Left lobe of liver (tissue), 2 donors: ENCODE data around the gene CASK. TPM values are rescaled to one million over a fixed set of nuclear protein-coding genes. Genes with fewer than 3 reads are reported as not detected.
"Not testable (repeated sequence)": the region's sequence is repeated elsewhere in the genome, so short reads cannot be mapped to it uniquely, and the experiment has no call there.

Source experiments
- ATAC-seq: fragments of 200-7000 bp; cut with Tn5 transposase; one replicate; pipeline ENCODE4 v1.9.1; 2020; ENCODE audit warnings: mild to moderate bottlenecking, moderate library complexity
- DNase-seq: peaks from one replicate; pipeline ENCODE4 v3.0.0-alpha.2; 2020; ENCODE audit warnings: low spot score
- total RNA-seq: library from RNA; stranded (reverse); gene quantifications from one replicate; pipeline ENCODE4 v1.2.1, GENCODE V29; 2021
- donor health status: DM: no; HTN: no; CAD: no; lungs with moderate emphysema.
- donor health status: DM: no; HTN: yes; CAD: no.

The CASK gene
- total RNA-seq, 1 donor from 2014 or later, result 13.8 TPM

DNA sequence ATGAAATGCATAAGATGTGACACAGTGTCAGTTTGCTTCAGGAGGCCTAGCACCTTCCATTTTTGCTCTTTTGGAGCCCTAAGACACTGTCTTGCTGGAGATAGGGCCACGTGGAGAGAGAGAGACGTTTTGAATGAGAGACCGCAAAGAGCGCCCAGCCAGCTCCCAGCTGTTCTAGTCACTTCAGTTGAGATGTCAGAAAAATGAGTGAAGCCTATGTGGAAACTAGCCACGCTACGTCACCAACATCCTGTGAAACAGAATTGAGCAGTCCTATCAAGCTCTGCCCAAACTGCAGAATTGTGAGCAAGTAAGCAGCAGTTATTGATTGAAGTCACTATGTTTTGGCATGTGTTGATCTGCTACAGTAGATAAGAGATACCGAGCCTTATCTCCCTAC is 186.3 kb downstream of the CASK start:
- DNase-seq (no peak), ATAC-seq (no peak)

DNA sequence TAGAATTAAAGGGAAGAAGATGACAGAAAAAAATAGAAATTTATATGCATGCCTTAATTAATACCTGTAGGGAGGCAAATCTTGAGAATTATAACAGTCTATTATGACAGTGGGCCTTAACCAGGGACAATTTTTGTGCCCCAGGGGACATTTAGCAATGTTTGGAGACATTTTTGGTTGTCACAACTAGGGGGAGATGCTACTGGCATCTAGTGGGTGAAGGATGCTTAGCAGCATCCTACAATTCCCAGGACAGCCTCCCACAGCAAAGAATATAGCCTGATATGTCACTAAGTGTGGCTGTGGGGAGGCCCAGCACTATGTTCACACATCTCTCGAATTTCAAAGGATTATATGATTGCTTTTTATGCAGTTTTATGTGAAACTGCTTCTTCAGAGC is 188.8 kb downstream of the CASK start:
- DNase-seq (no peak), ATAC-seq (peak; percentile 66)

DNA sequence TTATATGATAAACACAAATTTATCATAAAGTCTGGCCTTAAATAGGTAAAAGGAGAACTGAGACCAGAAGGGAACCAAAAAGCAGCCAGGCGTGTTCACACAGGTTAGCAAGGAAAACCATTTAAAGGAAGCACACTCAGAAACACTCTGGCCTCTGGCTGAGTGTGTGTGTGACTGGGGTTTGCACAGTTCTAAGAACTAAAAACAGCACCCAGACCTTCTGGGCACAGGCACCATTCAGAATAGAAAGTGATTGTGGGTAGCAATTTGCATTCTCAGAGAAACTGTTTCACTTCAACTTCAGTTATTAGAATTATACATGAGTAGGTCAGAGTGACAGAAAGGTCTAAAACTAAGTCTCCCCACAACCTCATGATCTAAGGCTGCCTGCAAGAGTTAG is 189.4 kb downstream of the CASK start:
- no peak for ATAC-seq
- no peak for DNase-seq

DNA sequence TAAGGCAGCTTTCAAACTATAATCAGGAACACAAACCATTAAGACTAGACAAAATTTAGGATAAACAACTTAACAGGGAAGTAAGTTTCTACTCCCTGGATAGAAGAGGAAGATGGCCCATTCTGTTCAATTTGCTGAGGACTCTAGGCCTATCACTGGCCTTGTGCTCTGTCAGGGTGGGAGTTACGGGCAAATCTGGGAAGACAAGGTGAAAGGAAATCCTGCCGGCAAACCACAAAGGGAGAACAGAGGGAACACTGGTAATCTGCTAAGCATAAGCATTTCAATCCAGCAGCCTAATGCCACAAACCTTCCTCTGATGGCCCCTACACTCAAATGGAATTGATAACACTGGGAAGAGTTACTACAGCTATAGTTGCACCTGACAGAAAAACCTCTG is 191.1 kb downstream of the CASK start:
- DNase-seq (no peak), ATAC-seq (no peak)

DNA sequence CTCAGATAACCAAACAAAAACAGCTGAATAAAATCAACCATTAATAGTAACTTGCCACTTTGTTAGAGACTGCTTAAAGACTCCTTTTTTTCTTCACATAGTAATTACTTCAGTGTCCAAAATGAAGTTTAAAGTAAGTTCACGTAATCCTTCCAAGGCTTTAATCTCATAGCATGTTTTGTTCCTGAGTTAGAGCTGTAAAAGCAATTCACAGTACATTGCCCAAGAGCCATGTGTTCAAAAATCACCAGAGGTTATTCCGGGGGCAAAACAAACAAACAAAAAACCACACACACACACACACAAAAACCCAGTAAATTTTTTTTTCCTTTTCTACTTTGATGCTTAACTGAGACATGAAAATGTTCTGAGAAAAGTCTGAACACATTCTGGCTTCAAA is 193.3 kb downstream of the CASK start:
- DNase-seq (no peak), ATAC-seq (no peak)

DNA sequence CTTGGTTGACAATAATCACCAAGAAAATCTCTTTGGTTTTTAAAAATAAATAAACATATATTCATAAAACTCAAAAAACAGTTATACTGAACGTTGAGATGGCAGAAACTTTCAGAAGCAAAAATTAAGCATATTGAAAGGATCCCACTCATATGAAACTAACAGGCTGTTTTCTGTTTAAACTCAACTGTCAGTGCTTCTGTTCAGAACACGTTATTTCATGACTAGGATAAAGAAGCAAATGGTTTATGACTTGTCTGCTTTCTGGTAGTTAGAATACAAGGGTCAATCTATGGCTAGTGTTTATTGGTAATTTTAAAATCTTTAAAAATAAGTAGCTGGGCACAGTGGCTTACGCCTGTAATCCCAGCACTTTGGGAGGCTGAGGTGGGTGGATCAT is 195.2 kb downstream of the CASK start:
- DNase-seq, result no peak
- no peak for ATAC-seq

DNA sequence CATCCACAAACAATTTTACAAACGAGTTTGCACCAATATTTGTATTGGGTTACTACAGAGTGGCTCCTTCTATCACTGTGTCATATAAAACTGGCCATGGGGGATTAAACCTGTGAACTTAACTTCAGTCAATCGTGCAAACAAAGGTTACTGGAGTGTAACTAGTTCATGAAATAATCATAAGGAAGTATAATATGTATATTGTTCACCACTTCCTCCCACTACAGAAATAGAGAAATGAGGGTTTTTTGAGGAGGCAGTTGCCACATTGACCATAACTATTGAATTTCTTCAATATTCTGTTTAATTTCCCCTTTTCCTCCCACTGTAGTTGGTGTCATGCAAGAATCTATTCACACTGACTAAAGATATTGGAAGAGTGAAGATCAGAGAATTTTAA is 199.5 kb downstream of the CASK start, which contains the start of gene GPR82:
GPR82 (plus strand) TSS at position 356 of the 400 bp plus-strand sequence. CDS start 2,846 bp downstream, outside the sequence.
- DNase-seq (no peak), ATAC-seq (no peak)

DNA sequence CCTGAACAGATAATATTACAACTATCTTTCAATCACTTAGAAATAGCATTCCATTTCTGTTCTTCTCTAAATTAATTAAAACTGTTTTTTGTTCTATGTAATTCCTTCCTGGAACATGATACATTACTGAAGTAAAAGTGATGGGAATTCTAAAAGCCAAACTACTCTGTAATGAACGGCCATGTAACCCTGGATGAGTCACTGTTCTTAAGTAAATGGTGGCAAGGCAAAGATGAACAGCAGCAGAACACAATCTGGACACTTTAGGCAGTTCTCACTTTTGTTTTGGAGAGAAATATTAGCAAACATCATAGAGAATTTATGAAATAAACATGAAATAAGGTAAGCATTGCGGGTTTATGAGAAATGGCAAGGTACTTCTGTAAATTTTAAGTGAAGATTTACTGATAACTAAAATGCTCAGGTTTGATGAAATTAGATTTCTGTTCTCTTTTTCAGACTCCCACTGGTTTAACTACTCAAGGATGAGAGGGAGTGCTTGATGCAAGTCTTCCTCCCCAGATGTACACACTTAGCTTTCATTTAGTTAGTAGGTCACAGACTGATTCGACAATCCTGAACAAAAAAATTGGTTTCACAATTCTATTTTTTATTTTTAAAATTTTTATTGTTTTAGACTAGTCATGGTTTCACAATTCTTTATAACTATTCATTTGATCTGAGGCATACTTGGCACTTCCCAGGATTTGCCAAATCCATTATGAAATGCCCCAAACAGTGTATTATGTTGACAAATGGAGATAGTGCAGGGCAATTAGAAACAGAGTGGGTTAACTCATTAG is 200.3 kb downstream of the CASK start:
- DNase-seq, result no peak
- peak; percentile 63 for ATAC-seq

DNA sequence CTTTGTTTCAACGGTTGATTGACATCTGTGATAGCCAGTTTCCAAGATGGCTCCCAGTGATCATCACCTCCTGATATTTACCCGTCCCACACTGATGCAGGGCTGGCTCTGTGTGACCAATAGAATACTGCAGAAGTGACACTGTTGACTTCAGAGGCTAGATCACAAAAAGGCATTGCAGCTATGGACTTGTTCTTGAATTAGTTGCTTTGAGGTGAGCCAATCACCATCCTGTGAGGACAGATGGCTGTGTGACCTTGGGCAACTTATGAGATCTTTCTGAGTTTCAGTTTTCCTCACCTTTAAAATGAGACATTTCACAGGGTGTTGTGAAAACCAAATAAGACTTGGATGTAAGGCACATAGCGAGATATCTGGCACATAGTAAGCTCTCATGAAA is 201.1 kb downstream of the CASK start:
- DNase-seq, result no peak

DNA sequence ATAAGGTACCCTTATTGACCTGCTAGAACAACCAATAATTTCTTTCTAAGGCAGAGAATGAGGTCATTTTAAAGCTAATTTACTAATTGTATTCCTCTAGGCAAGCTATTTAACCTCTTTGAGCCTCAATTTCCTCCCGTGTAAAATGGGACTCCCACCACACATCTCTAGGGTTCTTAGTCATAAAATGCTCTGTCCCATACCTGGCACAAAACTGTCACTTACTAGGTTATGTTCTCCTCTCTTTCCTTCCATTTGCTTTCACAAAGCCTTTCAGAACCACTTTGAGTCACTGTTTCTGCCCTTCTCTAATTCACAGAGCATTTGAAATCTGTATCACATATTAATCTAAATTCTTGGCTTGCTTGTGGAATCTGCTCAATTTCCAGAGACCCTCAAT is 201.8 kb downstream of the CASK start:
- DNase-seq, result no peak
- ATAC-seq, result no peak

More for the DNA sequence above, 201.1 kb downstream of the CASK start:
- ATAC-seq, result no peak

DNA sequence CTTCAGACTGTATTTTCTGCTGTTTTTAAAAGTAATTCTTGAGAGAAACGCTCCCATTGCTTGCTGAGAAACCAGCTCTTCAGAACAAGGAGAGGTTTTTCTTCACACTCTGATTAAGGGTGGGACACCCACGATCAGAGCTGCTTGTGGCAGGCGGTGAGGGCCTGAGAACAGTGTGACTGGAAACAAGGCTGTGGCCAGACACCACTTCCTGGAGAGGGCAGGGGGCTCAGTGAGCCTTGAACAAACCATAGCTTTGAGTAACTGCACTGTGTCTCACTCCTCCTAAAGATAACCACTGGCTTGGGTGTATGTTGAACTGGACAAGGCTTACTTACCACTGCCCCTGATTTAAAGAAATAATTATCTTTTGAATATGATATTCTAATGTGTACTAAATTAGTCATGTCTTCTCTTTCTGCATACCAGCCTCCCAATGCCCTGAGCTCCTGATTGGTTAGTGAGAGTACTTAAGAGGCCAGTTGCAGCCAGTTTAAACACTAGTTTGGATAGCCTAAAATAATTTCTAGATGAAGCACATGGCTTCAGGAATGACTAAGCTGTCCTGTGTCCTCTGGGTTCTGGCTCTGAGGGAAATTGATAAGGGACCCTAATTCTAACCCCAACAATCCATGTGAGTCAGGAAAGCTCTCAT is 203.1 kb downstream of the CASK start:
- no peak for ATAC-seq
- no peak for DNase-seq

DNA sequence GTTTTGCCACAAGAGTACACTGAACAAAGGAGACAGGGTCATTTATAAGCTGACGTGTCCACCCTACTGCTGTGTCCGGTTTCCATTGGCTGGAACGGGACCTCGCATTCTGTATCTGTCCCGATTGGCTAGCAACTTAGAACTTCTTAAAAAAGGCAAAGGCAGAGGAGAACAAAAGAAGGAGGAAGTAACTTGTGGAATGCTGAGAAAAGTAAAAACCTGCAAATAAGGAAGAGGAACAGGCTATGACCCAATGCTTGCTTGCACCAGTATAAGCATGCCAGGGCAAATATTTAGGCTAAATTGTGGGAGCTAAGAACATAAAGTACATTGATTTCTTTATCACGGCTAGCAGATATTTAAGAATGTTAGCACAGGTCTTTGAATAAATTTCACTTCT is 203.7 kb downstream of the CASK start:
- ATAC-seq, DNase-seq: not testable (repeated sequence)

DNA sequence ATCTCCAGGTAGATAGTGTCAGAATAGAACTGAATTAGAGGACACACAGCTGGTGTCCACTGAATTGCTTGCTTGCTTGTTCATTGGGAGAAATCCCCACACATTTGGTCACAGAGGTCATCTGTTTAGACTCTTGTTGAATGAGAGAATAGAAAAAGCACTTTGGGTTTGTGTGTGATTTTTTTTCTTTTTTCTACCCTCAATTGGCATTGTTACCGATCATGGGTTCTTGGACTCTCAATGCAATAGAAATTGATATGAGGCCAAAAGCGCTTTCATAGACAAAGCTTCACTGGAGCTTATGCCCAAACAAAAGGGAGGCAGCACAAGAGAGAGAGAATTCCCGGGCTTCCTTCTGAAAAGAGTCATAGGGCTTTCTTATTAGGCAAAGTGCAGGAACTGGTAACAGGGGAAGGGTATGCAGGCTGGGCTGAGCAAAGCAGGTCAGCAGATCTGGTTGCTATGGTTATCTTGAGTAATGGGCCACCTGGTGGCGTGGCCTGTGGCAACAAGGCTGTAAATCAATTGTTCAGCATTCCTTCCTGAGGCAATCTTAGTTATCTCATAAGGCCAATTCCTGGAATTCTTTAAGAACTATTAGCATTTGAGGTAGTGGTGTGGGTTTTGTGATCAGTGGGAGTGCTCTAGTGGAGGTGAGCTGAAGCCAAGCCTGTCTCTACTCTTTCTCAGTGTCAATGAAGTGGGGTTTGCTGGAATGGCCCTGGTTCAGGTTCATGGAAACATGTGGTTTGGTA is 204.7 kb downstream of the CASK start:
- no peak for ATAC-seq
- DNase-seq, result no peak

DNA sequence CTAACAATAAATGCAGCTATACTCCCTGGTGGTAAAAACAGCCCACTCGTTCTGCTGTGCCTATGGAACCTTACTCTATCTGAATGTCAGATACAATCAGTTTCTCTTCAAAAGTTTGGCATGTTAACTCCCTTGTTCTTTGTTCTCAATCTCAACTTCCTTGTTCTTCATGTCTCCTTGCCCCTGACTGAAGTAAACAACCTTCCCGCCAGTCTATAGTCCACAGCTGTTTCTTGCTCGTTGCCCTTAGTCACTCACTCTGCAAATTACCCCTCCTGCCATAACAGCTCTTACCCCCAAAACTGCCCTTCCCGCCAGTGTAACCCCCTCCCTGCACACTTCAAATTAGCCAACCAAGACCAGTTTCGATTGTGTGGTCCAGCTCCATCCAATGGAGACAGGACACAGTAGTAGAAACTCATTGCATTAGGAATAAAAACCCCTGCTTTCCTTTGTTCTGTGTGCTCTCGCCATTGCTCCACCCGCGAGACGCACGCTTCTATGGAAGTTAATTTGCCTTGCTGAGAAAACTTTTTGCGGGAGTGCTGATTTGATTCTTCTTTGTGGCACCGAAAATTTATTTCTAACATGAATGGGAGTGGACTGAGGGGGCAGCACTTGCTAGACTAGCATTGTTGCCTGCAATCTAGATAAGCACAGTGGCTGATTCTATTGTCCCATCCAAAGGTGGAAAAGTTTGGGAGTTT is 206.4 kb downstream of the CASK start:
- DNase-seq (no peak), ATAC-seq (no peak)

DNA sequence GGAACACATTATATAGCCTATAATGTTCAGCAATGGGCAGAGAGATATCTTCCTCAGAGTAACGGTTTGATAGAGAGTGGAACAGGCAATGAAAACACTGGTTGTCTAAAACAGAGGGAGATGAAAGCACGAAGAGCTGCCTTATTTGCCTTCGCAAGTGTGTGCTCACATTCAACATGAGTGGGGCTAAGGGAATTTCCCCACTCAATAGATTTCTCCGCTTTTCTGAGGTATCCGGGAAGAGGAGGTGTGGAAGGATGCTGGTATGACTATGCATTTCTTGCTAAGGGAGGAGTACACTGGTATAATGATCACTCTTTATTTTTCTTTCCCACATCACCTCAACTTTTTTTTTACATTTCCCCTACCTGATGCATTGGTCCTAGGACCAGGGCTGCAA is 207.1 kb downstream of the CASK start:
- no peak for DNase-seq
- ATAC-seq, result no peak

DNA sequence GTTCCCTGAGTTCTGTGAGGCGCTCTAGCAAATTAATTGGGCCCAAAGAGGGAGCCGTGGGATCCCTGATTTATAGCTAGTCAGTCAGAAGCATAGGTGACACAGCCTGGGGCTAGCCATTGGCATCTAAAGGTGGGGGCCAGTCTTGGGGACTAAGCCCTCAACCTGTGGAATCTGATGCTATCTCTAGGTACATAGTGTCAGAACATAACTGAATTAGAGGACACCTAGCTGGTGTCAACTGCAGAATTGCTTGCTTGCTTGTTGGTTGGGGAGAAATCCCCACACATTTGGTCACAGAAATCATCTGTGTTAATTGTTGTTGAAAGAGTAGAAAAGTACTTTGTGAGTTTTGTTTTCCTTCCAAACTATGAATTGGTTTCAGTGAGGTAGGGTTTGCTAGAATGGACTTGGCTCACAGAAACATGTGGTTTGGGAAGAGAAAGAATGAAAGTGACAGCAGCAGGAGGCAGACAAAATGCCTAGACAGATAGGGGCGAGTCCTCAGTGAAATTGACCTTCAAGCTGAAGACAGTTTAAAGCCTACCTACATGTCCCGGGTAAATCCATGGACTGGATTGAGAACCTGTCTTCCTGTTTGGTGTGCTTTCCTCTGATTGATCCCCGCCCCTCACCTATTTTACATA is 212.2 kb downstream of the CASK start:
- no peak for DNase-seq
- no peak for ATAC-seq

DNA sequence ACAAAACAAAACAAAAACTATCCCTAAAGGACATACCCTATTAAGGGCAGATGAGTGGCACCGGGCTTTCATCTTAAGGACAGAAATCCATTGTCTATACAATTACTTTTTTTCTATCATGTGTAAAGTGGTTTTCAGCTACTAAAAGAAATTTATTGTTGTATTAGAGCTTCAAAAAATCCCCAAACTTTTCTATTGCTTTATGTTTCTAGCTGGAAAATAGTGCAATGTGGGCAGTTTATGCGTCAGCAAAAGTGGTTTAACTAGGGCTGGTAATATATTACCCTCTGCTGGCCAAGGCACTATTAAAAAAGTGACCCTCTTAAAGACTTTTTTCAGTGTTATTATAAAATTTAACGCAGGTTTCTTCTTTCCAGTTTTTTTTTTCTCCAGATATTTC is 214.9 kb downstream of the CASK start:
- ATAC-seq, result no peak
- no peak for DNase-seq

DNA sequence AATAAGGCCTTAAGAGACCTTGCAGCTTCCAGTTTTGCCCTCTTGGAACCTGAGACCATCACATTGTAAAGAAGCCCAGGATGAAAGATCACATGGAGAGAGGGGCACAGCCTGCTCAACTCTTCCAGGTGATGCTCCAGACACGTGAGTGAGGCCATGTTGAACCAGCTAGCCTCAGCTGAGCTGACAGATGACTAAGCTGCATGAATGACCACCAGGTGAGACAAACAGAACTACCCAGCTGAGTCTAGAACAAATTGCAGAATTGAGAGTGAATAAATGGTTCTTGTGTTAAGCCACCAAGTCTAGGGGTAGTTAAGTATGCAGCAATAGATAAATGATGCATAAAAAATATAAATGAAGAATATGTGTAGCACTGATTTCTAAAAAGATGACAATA is 216.1 kb downstream of the CASK start:
- no peak for ATAC-seq
- DNase-seq, result no peak

DNA sequence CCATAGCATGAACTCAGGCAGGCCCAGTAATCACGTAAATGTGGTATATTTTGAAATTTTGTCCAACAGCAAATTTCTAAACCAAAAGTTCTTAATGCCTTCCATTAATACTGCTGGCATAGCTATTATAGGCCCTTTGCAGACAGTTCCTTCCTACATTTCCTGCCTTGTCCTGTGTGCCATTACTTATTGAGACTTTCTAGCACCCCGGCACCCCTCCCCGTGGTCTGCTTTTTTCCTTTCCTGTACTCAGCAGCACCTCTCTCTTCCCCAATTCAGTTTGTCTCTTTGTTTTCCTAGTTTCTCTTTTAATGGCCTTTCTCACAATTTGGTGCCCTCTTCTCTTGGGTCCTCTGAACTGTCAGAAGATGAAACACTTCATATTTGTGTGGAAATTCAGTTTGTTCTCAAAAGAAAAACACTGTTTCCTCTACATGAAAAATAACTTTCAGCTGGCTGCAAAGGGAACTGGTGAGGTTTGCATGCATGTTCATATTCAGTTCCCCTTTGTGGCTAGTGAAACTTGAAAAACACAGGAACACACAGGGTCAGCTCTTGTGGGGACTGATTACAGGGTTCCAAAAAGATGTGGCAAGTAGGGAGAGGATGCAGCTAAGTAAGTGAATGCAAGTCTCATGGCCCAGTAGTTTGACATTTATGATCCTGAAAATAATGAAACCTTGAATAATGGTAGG is 217.5 kb downstream of the CASK start:
- ATAC-seq (no peak), DNase-seq (no peak)

DNA sequence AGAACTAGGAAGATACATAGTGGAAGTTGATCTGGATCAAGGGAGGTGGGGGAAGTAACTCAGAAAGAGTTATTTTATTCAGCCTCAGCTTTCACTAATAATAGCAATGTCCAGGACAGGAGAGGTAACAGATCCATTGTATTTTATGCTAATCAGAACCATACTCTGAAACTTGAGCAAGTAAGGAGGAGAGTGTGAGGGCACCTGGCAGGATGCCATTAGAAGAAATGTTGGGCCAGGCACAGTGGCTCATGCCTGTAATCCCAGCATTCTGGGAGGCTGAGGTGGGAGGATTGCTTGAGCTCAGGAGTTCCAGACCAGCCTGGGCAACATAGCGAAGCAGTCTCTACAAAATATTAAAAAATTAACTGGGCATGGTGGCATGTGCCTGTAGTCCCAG is 218.3 kb downstream of the CASK start:
- DNase-seq (no peak), ATAC-seq (no peak)
